GM12874 (cell line): ENCODE measurements around the gene ARMS2.

Source experiments
- CTCF ChIP-seq: IDR thresholded peaks from 2 replicates; pipeline ENCODE4 v1.5.1; 2011; ENCODE audit warnings: low read depth, mild to moderate bottlenecking, control low read depth, low read length, moderate library complexity; ENCODE audit not compliant: insufficient read depth

ARMS2 gene

GRCh38 chr10:122490786-122491680 is 36.6 kb downstream of the ARMS2 start:
- no peak for TF ChIP-seq CTCF

GRCh38 chr10:122492006-122492405 is 37.6 kb downstream of the ARMS2 start:
- no peak for TF ChIP-seq CTCF

- TF ChIP-seq CTCF, result no peak
Measured at GRCh38 chr10:122492999-122493481, 38.6 kb downstream of the ARMS2 start.

- TF ChIP-seq CTCF, result no peak
Measured at GRCh38 chr10:122493761-122494160, 39.3 kb downstream of the ARMS2 start.

- no peak for TF ChIP-seq CTCF
Measured at GRCh38 chr10:122494173-122494820, 39.8 kb downstream of the ARMS2 start.

- TF ChIP-seq CTCF, result no peak
Measured at GRCh38 chr10:122494833-122495232, 40.4 kb downstream of the ARMS2 start.
